CD14-positive monocyte (primary cell): Measurements from ENCODE around the gene SERTM2. TPM values are rescaled to one million over a fixed set of nuclear protein-coding genes. Genes with fewer than 3 reads are reported as not detected.

ENCODE experiments used
- DNase-seq, 3 donors: peaks; one replicate each; pipeline ENCODE4 v3.0.0-alpha.2; 2011 to 2022
- H2AFZ ChIP-seq: 2 replicates; pipeline ENCODE4 v1.6.0; 2012; ENCODE audit warnings: mild to moderate bottlenecking, low read depth, low read length, inconsistent platforms; ENCODE audit not compliant: insufficient read depth, poor library complexity, severe bottlenecking
- H3K27ac ChIP-seq, 2 donors: 1 replicate in 1 of 2; 2 replicates in 1 of 2; pipeline ENCODE4 v1.5.1; 2012 to 2013; ENCODE audit warnings: low read length in 2 of 2, control low read depth in 1 of 2, inconsistent platforms in 1 of 2, low read depth in 1 of 2, mild to moderate bottlenecking in 1 of 2
- H3K27me3 ChIP-seq, 2 donors: one replicate each; pipeline versions ENCODE4 v1.6.0 to v1.6.1; 2011 to 2013; ENCODE audit warnings: low read length in 2 of 2; ENCODE audit not compliant: control insufficient read depth in 2 of 2, insufficient read depth in 2 of 2
- H3K36me3 ChIP-seq, 2 donors: replicated peaks in 1 of 2; 1 replicate in 1 of 2; 2 replicates in 1 of 2; pipeline versions ENCODE4 v1.5.1 to v1.6.1; 2012 to 2013; ENCODE audit warnings: low read length in 2 of 2, control low read depth in 1 of 2, inconsistent platforms in 1 of 2, mild to moderate bottlenecking in 1 of 2; ENCODE audit not compliant: insufficient read depth in 2 of 2, control insufficient read depth in 1 of 2
- H3K4me1 ChIP-seq, 2 donors: 1 replicate in 1 of 2; 2 replicates in 1 of 2; pipeline versions ENCODE4 v1.5.1 to v1.6.1; 2012 to 2013; ENCODE audit warnings: low read length in 2 of 2, control low read depth in 1 of 2, inconsistent platforms in 1 of 2, mild to moderate bottlenecking in 1 of 2, moderate library complexity in 1 of 2; ENCODE audit not compliant: insufficient read depth in 2 of 2, control insufficient read depth in 1 of 2
- H3K4me2 ChIP-seq: replicated peaks from 2 replicates; pipeline ENCODE3; 2012; ENCODE audit warnings: low read length, moderate library complexity, mild to moderate bottlenecking; ENCODE audit not compliant: poor library complexity, severe bottlenecking; ENCODE audit errors: extremely low read depth
- H3K4me3 ChIP-seq, 3 experiments: fragments of 200-600 bp in 1 of 3; sonication (generic) in 1 of 3; replicated peaks in 1 of 3; 1 replicate in 2 of 3; 2 replicates in 1 of 3; pipeline ENCODE4 v1.5.1; 2011 to 2013; ENCODE audit warnings: low read length in 3 of 3, mild to moderate bottlenecking in 3 of 3, control low read depth in 2 of 3, low read depth in 2 of 3, inconsistent platforms in 1 of 3, moderate library complexity in 1 of 3
- H3K79me2 ChIP-seq: 2 replicates; pipeline ENCODE4 v1.6.0; 2012; ENCODE audit warnings: mild to moderate bottlenecking, control low read depth, inconsistent platforms, low read length, moderate library complexity; ENCODE audit not compliant: insufficient read depth
- H3K9ac ChIP-seq: 2 replicates; pipeline ENCODE4 v1.6.0; 2017; ENCODE audit warnings: low read length, mild to moderate bottlenecking; ENCODE audit not compliant: insufficient read depth, poor library complexity, severe bottlenecking
- H3K9me3 ChIP-seq, 2 donors: replicated peaks in 1 of 2; 1 replicate in 1 of 2; 2 replicates in 1 of 2; pipeline versions ENCODE4 v1.5.1 to v1.6.1; 2012 to 2013; ENCODE audit warnings: low read length in 2 of 2, control low read depth in 1 of 2; ENCODE audit not compliant: control insufficient read depth in 1 of 2, insufficient read depth in 1 of 2
- H4K20me1 ChIP-seq: 2 replicates; pipeline ENCODE4 v1.6.0; 2012; ENCODE audit warnings: mild to moderate bottlenecking, low read length, control low read depth, moderate library complexity; ENCODE audit not compliant: insufficient read depth
- H3K27ac Mint-ChIP-seq, 7 donors: one replicate each; pipeline ENCODE4 v1.8.0; 2020; ENCODE audit warnings: mild to moderate bottlenecking in 7 of 7, mixed read lengths in 7 of 7, moderate library complexity in 6 of 7, inconsistent platforms in 2 of 7
- H3K27me3 Mint-ChIP-seq, 3 donors: one replicate each; pipeline ENCODE4 v1.8.0; 2021 to 2022; ENCODE audit warnings: low read depth in 3 of 3, mild to moderate bottlenecking in 3 of 3, mixed read lengths in 3 of 3, moderate library complexity in 3 of 3, inconsistent platforms in 1 of 3
- H3K36me3 Mint-ChIP-seq, 2 donors: one replicate each; pipeline ENCODE4 v1.8.0; 2020; ENCODE audit warnings: mixed read lengths in 2 of 2, inconsistent platforms in 1 of 2, mild to moderate bottlenecking in 1 of 2
- H3K4me1 Mint-ChIP-seq: one replicate; pipeline ENCODE4 v1.8.0; 2020; ENCODE audit warnings: mild to moderate bottlenecking, mixed read lengths
- H3K4me3 Mint-ChIP-seq, 2 donors: one replicate each; pipeline ENCODE4 v1.8.0; 2020; ENCODE audit warnings: mild to moderate bottlenecking in 2 of 2, mixed read lengths in 2 of 2, moderate library complexity in 1 of 2
- H3K9me3 Mint-ChIP-seq, 7 donors: one replicate each; pipeline ENCODE4 v1.8.0; 2020 to 2022; ENCODE audit warnings: mixed read lengths in 7 of 7, mild to moderate bottlenecking in 6 of 7, moderate library complexity in 6 of 7, inconsistent platforms in 2 of 7
- CTCF ChIP-seq: fragments of 200-600 bp; IDR thresholded peaks from one replicate; pipeline ENCODE4 v1.8.0; 2022; ENCODE audit warnings: antibody characterized with exemption, mild to moderate bottlenecking
- whole genome bisulfite sequencing: methylation state at CpG from one replicate; pipeline ENCODE4 v1.1.5; 2013; ENCODE audit warnings: missing lambda C conversion rate; ENCODE audit not compliant: insufficient coverage; 5-methylcytosine and 5-hydroxymethylcytosine counted together
- intact Hi-C, 2 donors: fragments of 100-400 bp; cut with micrococcal nuclease; formaldehyde crosslinking; loops; one replicate each; pipeline versions ENCODE4 v1.15.0 to v1.15.1; 2023
- polyA plus RNA-seq, 3 donors: library from polyadenylated mRNA; depleted of rRNA in 1 of 3; unstranded in 2 of 3; stranded (reverse) in 1 of 3; fragments of 300-500 nt in 2 of 3; fragments of >200 nt in 1 of 3; fragmentation: Illumina TruSeq in 2 of 3; gene quantifications; 1 replicate in 2 of 3; 2 replicates in 1 of 3; pipeline ENCODE4 v1.2.3, GENCODE V29; 2012 to 2021

Gene SERTM2
- polyA plus RNA-seq, 3 donors: not detected

GRCh38 chrX:111568354-111568753 lies 56.9 kb downstream of the SERTM2 start:
- H3K4me3 Mint-ChIP-seq: no peak overlapping the region

GRCh38 chrX:111568817-111569216 lies 57.4 kb downstream of the SERTM2 start:
- Histone ChIP-seq H3K4me3 (no peak overlapping the region), H3K9me3 (no peaks in the 10 kb centered on the region), H3K79me2 (no peaks in the 10 kb centered on the region), H3K4me1 (no peaks in the 10 kb centered on the region), H3K4me2 (no peak overlapping the region), H3K27me3 (no peaks in the 10 kb centered on the region), H2AFZ (no peak overlapping the region), H3K27ac (no peak overlapping the region), H4K20me1 (no peaks in the 10 kb centered on the region), H3K9ac (no peak overlapping the region), H3K36me3 (no peaks in the 10 kb centered on the region)
- Mint-ChIP-seq H3K4me3 (no peak overlapping the region), H3K36me3 (no peaks in the 10 kb centered on the region), H3K27me3 (peaks cover 0 to 2% (median 1%) of the 10 kb centered on the region in 3 donors), H3K9me3 (peaks cover 0 to 2% (median 0%) of the 10 kb centered on the region in 7 donors), H3K4me1 (no peaks in the 10 kb centered on the region), H3K27ac (no peak overlapping the region)
- intact Hi-C loops: no loop called here
- no CpG with 5 or more reads among the region's 1 CpG for WGBS
- no peak for DNase-seq
- no peak for TF ChIP-seq CTCF

More at GRCh38 chrX:111568354-111568753, 56.9 kb downstream of the SERTM2 start:
- no peaks in the 10 kb centered on the region for H3K27me3 ChIP-seq
- no peak for DNase-seq
- H3K4me3 ChIP-seq: no peak overlapping the region
- no peak overlapping the region for H3K4me2 ChIP-seq
- no peaks in the 10 kb centered on the region for H3K4me1 Mint-ChIP-seq
- no peak overlapping the region for H3K27ac ChIP-seq
- H3K9ac ChIP-seq: no peak overlapping the region
- H3K27ac Mint-ChIP-seq: no peak overlapping the region
- H4K20me1 ChIP-seq: no peaks in the 10 kb centered on the region
- no peak overlapping the region for H2AFZ ChIP-seq
- no peaks in the 10 kb centered on the region for H3K4me1 ChIP-seq
- H3K9me3 ChIP-seq: no peaks in the 10 kb centered on the region
- TF ChIP-seq CTCF: no peak
- H3K27me3 Mint-ChIP-seq: peaks cover 0 to 2% (median 1%) of the 10 kb centered on the region in 3 donors
- intact Hi-C loops: no loop called here
- no peaks in the 10 kb centered on the region for H3K79me2 ChIP-seq
- peaks cover 0 to 2% (median 0%) of the 10 kb centered on the region in 7 donors for H3K9me3 Mint-ChIP-seq
- no CpG with 5 or more reads among the region's 4 CpGs for WGBS
- no peaks in the 10 kb centered on the region for H3K36me3 ChIP-seq
- H3K36me3 Mint-ChIP-seq: no peaks in the 10 kb centered on the region

Other genes starting within 250 kb of the SERTM2 start
- gene CAPN6, start 241.2 kb upstream of the SERTM2 start, polyA plus RNA-seq: not detected
- gene DCX, start 99.5 kb upstream of the SERTM2 start, polyA plus RNA-seq: not detected
- gene ALG13, start 169.5 kb downstream of the SERTM2 start, polyA plus RNA-seq: 10 to 100 TPM; 62.0 to 94.5 (median 83.5) TPM